HepG2 (cell line): Measurements from ENCODE around the gene STEAP3. TPM values are rescaled to one million over a fixed set of nuclear protein-coding genes. Genes with fewer than 3 reads are reported as not detected.

Source experiments
- ARID4A ChIP-seq: sonication (generic); formaldehyde crosslinking; IDR thresholded peaks from 2 replicates; pipeline ENCODE4 v1.5.0; 2020; ENCODE audit warnings: mild to moderate bottlenecking, missing genetic modification reagents, borderline replicate concordance
- BRD4 ChIP-seq: sonication (generic); formaldehyde crosslinking; IDR thresholded peaks from 2 replicates; pipeline ENCODE4 v1.4.0; 2020; ENCODE audit warnings: missing genetic modification reagents
- CBFB ChIP-seq: sonication (generic); formaldehyde crosslinking; IDR thresholded peaks from 2 replicates; pipeline ENCODE4 v1.4.0; 2020; ENCODE audit warnings: missing genetic modification reagents
- CENPT ChIP-seq: sonication (generic); formaldehyde crosslinking; IDR thresholded peaks from 2 replicates; pipeline ENCODE4 v1.8.0; 2022; ENCODE audit warnings: low read depth, mild to moderate bottlenecking, moderate library complexity, missing genetic modification reagents
- MEIS1 ChIP-seq: sonication (generic); formaldehyde crosslinking; IDR thresholded peaks from 2 replicates; pipeline ENCODE4 v1.9.0; 2021; ENCODE audit warnings: mild to moderate bottlenecking, missing genetic modification reagents, moderate library complexity, borderline replicate concordance
- MYC ChIP-seq: sonication (generic); formaldehyde crosslinking; IDR thresholded peaks from 2 replicates; pipeline ENCODE4 v1.9.0; 2021; ENCODE audit warnings: missing genetic modification reagents, borderline replicate concordance
- RXRA ChIP-seq: sonication (generic); formaldehyde crosslinking; IDR thresholded peaks from 2 replicates; pipeline ENCODE4 v1.5.1; 2020; ENCODE audit warnings: missing genetic modification reagents
- SAFB2 ChIP-seq: sonication (generic); formaldehyde crosslinking; IDR thresholded peaks from 2 replicates; pipeline ENCODE4 v1.5.1; 2020; ENCODE audit warnings: missing genetic modification reagents, low read depth, mild to moderate bottlenecking, borderline replicate concordance
- SALL1 ChIP-seq: sonication (generic); formaldehyde crosslinking; IDR thresholded peaks from 2 replicates; pipeline ENCODE4 v1.8.0; 2022; ENCODE audit warnings: mild to moderate bottlenecking, missing genetic modification reagents
- SNAPC4 ChIP-seq: sonication (generic); formaldehyde crosslinking; IDR thresholded peaks from 2 replicates; pipeline ENCODE4 v1.4.0; 2020; ENCODE audit warnings: mild to moderate bottlenecking, missing genetic modification reagents
- SP4 ChIP-seq: sonication (generic); formaldehyde crosslinking; IDR thresholded peaks from 2 replicates; pipeline ENCODE4 v1.8.1; 2023; ENCODE audit warnings: mild to moderate bottlenecking, missing genetic modification reagents
- TEAD3 ChIP-seq: optimal IDR thresholded peaks from 2 replicates; pipeline ENCODE3; 2016; ENCODE audit warnings: borderline replicate concordance
- ZFP91 ChIP-seq: sonication (generic); formaldehyde crosslinking; IDR thresholded peaks from 2 replicates; pipeline ENCODE4 v1.9.0; 2022; ENCODE audit warnings: missing genetic modification reagents, mild to moderate bottlenecking, borderline replicate concordance
- ZMYM4 ChIP-seq: sonication (generic); formaldehyde crosslinking; IDR thresholded peaks from 2 replicates; pipeline ENCODE4 v1.8.1; 2023; ENCODE audit warnings: mild to moderate bottlenecking, missing genetic modification reagents
- polyA plus RNA-seq, 8 experiments: library from polyadenylated mRNA; depleted of rRNA in 3 of 8; stranded (reverse) in 7 of 8; unstranded in 1 of 8; fragments of >200 nt; fragmentation: Illumina TruSeq in 4 of 8; extraction: Trizol in 4 of 8; gene quantifications; 2 replicates each; pipeline versions ENCODE4 v1.2.1 to v1.2.3, GENCODE V29; 2011 to 2016; ENCODE audit warnings: low read depth in 4 of 8, missing spikeins in 1 of 8, mixed read lengths in 1 of 8; ENCODE audit not compliant: insufficient read depth in 1 of 8
- total RNA-seq, 5 experiments: library from RNA; depleted of rRNA; stranded (reverse); fragments of >200 nt; fragmentation: Illumina TruSeq; extraction: Trizol; gene quantifications; 2 replicates each; pipeline ENCODE4 v1.2.3, GENCODE V29; 2016; ENCODE audit warnings: low read depth in 1 of 5

The STEAP3 gene
- total and polyA plus RNA-seq, 2 of the 13 experiments (the other 11 are each of a cell fraction or from before 2014, with no cell fraction given), result 7.3 to 21.1 TPM

GRCh38 chr2:119198240-119198840, 25.3 kb upstream of the STEAP3 start (continued):
- TF ChIP-seq ARID4A, result 0 out of 2 replicates have a peak, but pooled peaks have one; percentile 45
- TF ChIP-seq BRD4, result no peak
- no peak for TF ChIP-seq CENPT (CRISPR knock-in tag)
- no peak for TF ChIP-seq SNAPC4 (CRISPR knock-in tag)
- TF ChIP-seq MYC (CRISPR knock-in tag), result no peak
- peak; percentile 28; the same call in 1 of the 2 replicates for TF ChIP-seq ZMYM4 (CRISPR knock-in tag)
- no peak for TF ChIP-seq MEIS1 (CRISPR knock-in tag)
- 0 out of 2 replicates have a peak, but pooled peaks have one; percentile 44 for TF ChIP-seq RXRA (CRISPR knock-in tag)
- TF ChIP-seq SP4 (CRISPR knock-in tag), result peak; percentile 44; the same call in 1 of the 2 replicates
- TF ChIP-seq TEAD3 (CRISPR knock-in tag), result no peak
- TF ChIP-seq SALL1 (CRISPR knock-in tag), result 0 out of 2 replicates have a peak, but pooled peaks have one; percentile 23
- TF ChIP-seq CBFB (CRISPR knock-in tag), result peak; percentile 67; the same call in 1 of the 2 replicates
- TF ChIP-seq SAFB2 (CRISPR knock-in tag), result no peak
- 0 out of 2 replicates have a peak, but pooled peaks have one; percentile 7 for TF ChIP-seq ZFP91 (CRISPR knock-in tag)
